Measurements from ENCODE around the gene SEMA3F. TPM values are rescaled to one million over a fixed set of nuclear protein-coding genes. Genes with fewer than 3 reads are reported as not detected.

SEMA3F gene
- total and polyA plus RNA-seq, 10 of the 15 experiments (the other 5 are each of a cell fraction or from before 2014, with no cell fraction given): 0.08 to 0.28 (median 0.12) TPM; not detected in 6

GRCh38 chr3:50138266-50139200, 16.6 kb upstream of the SEMA3F start:
- Histone ChIP-seq H3K27me3 (replicated peaks in 1 of 2; ENCODE audit: control insufficient read depth in 2 of 2, insufficient read depth in 2 of 2, low read length in 1 of 2) (peaks cover 0 to 2% of the 10 kb centered on the region in 2 experiments; a peak in 2 of 4 replicates), H3K79me2 (ENCODE audit: control insufficient read depth, insufficient read depth, low read length) (no peaks in the 10 kb centered on the region), H3K4me2 (ENCODE audit: control insufficient read depth, insufficient read depth) (no peak overlapping the region), H3K9me3 (replicated peaks; ENCODE audit: control insufficient read depth, insufficient read depth, low read length) (no peaks in the 10 kb centered on the region), H4K20me1 (ENCODE audit: control insufficient read depth, insufficient read depth) (no peaks in the 10 kb centered on the region), H3K9ac (ENCODE audit: control insufficient read depth, insufficient read depth, low read length) (no peak overlapping the region), H2AFZ (ENCODE audit: control insufficient read depth, low read depth, low read length) (no peak overlapping the region), H3K36me3 (ENCODE audit: control insufficient read depth in 2 of 2, insufficient read depth in 2 of 2, low read length in 1 of 2) (no peaks in the 10 kb centered on the region), H3K4me3 (no peak overlapping the region), H3K27ac (ENCODE audit: control insufficient read depth, insufficient read depth) (no peak overlapping the region), H3K4me1 (ENCODE audit: control insufficient read depth, insufficient read depth, low read length) (no peaks in the 10 kb centered on the region)
- POLR2A ChIA-PET: interaction anchor here (0.6 to 0.7 kb wide), 3 partner anchors 50 to 174 kb away, joined by 3 to 8 read pairs (median 4); partner anchors contain the start of gene RBM5
- in situ Hi-C loops (cut with MboI) (no loop called here), intact Hi-C loops (cut with micrococcal nuclease; ENCODE audit: unreplicated experiment) (no loop called here)
- CTCF ChIA-PET: no interaction called here
- no peak for DNase-seq (ENCODE audit: low read depth, low spot score)
- BruUV-seq (replicated peaks): no TSS peak
- 13% methylated on average over 10 of the region's 13 CpGs for WGBS (ENCODE audit: insufficient coverage, insufficient replicate concordance, low lambda C conversion rate, missing lambda C conversion rate)
- RAD21 ChIA-PET (ENCODE audit: unreplicated experiment): no interaction called here
- TF ChIP-seq POLR2A (IDR thresholded peaks at IDR 0.05; ENCODE audit: low read depth, low read length) (no peak), E4F1 (IDR thresholded peaks at IDR 0.05; ENCODE audit: borderline replicate concordance, partially characterized antibody) (no peak), RBBP5 (conservative IDR thresholded peaks at IDR 0.05) (no peak), FOXK2 (IDR thresholded peaks at IDR 0.05) (no peak), NKRF (conservative IDR thresholded peaks at IDR 0.05) (no peak), BHLHE40 (IDR thresholded peaks at IDR 0.05; ENCODE audit: borderline replicate concordance in 1 of 2, low read depth in 2 of 2, low read length in 1 of 2) (no peak), POLR2AphosphoS2 (IDR thresholded peaks at IDR 0.05; ENCODE audit: low read depth, low read length) (no peak), ETV6 (conservative IDR thresholded peaks at IDR 0.05 in 1 of 2, IDR thresholded peaks at IDR 0.05 in 1 of 2; ENCODE audit: borderline replicate concordance in 1 of 2, low read depth in 1 of 2) (no peak), E2F4 (IDR thresholded peaks at IDR 0.05; ENCODE audit: low read depth, low read length) (no peak), SIN3A (IDR thresholded peaks at IDR 0.05; ENCODE audit: low read depth, low read length) (no peak), KAT2A (conservative IDR thresholded peaks at IDR 0.05; ENCODE audit: control insufficient read depth, low read depth, low read length) (no peak), E2F8 (IDR thresholded peaks at IDR 0.05; ENCODE audit: low read depth, partially characterized antibody) (no peak)
- SMC1A ChIA-PET (ENCODE audit: uncharacterized antibody, unreplicated experiment): no interaction called here
- no peak for FAIRE-seq
- no peak for ATAC-seq
